GM18870 (cell line): ENCODE results near the gene ENTPD6.
"Not testable (repeated sequence)": the region's sequence is repeated elsewhere in the genome, so short reads cannot be mapped to it uniquely, and the experiment has no call there.

Experiments used
- ATAC-seq: cut with Tn5 transposase; IDR thresholded peaks from one replicate; pipeline ENCODE4 v1.9.1; 2021; ENCODE audit warnings: moderate library complexity; ENCODE audit not compliant: unreplicated experiment

ENTPD6 gene

DNA sequence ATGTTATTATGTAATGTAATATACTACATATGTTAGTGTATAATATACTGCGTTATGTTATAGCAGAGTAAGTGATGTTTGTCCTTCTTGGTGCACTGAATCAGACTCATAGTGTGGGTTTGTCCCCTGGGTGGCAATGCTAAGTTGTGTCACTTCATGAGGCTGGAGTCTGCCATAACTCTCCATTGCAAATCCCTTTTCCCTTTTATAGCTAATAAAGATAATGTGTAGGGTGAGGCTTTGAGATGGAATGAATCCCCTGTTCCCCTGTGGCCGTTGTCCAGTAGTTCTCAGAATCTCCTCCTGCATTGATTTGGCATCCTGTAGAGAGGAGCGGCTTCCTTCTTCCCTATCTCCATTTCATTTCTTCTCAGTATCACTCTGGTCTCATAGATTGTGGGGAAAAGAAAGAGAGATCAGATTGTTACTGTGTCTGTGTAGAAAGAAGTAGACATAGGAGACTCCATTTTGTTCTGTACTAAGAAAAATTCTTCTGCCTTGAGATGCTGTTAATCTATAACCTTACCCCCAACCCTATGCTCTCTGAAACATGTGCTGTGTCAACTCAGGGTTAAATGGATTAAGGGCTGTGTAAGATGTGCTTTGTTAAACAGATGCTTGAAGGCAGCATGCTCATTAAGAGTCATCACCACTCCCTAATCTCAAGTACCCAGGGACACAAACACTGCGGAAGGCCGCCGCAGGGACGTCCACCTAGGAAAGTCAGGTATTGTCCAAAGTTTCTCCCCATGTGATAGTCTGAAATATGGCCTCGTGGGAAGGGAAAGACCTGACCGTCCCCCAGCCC lies 45.5 kb downstream of the ENTPD6 start:
- ATAC-seq, result not testable (repeated sequence)

GRCh38 chr20:25241659-25241955 lies 46.1 kb downstream of the ENTPD6 start:
- ATAC-seq, result not testable (repeated sequence)

DNA sequence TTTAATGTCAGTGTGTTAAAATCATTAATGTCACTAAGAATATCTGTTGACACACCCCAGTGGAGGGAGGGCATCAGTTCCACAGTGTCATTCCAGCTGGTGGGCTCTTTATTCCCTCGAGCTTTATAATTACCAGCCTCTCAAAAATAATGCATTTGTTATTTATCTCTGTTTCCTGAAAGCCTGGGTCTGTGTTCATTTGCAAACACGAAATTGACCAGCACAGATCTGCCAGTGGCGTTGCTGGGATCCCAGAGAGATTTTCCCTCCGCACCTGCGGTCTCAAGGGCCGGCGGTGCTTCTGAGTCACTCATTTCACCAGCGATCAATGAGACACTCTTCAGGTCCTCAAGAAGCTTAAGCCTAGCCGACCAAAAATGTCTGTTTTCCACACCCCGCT lies 46.7 kb downstream of the ENTPD6 start:
- no peak for ATAC-seq

- no peak for ATAC-seq
Observed at GRCh38 chr20:25243416-25243979, 48.0 kb downstream of the ENTPD6 start.

DNA sequence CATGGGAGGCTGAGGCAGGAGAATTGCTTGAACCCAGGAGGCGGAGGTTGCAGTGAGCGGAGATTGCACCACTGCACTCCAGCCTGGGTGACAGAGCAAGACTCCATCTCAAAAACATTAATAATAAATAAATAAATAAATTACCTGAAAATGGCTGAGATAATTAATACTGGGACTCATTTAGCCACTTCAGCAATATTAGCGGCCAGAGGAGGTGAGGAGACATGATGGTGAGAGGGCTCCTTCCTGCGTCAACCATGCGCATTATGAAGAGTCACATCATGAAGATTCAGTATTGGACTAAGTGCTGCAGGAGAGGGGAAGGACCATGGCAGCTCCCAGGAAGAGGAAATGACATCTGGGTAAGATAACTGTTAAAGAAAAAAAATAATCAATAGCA lies 49.5 kb downstream of the ENTPD6 start:
- ATAC-seq, result no peak

DNA sequence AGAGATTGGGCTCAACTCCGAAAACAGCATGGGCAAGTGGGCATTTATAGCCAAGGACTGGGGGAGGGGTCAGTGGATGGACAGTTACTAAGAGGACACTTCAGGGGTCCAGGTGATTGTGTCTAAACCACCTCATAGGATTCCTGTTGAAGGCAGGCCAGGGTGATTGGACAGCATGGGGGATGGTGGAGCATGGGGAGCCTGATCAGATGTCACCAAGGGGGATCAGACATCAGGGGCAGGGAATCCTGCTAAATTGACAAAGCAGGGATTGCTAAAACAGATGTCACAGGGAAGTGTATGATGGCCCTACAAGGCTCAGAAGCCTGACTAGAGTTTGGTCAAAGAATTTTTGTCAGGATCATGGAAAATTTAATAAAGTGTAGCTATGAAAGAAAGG lies 49.9 kb downstream of the ENTPD6 start:
- no peak for ATAC-seq

- ATAC-seq, result no peak
Observed at GRCh38 chr20:25246182-25246999, 50.9 kb downstream of the ENTPD6 start.

DNA sequence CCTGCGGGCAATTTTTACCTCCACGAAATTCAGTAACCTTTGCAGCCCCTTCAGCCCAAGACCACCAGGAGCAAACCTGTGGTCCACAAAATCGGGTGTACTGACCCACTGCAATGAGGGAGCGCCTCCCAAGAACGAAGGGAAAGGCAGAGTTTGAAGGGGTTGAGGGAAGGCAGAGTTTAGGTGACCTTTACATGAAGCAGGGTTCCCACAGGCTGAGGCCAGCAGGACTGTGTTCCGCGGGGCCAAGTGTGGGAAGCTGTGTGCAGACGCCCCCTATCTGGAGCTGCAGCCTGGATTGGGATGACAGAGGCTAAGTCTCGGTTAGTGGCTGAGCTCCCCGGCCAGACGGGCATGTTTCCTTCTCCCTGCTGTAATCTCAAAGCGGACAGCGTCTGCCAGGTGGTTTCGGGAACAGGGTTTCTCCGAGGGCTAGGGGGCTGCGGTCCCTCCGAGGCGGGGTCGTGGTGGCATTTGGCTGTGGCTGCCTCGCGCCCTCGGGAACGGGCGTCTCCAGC lies 51.5 kb downstream of the ENTPD6 start:
- no peak for ATAC-seq

- ATAC-seq, result peak; percentile 38
Observed at GRCh38 chr20:25247518-25247955, 52.0 kb downstream of the ENTPD6 start.

- ATAC-seq, result peak; percentile 47
Observed at GRCh38 chr20:25247956-25248785, 52.7 kb downstream of the ENTPD6 start, which contains the start of gene PYGB. Gene PYGB (plus strand): TSS chr20:25248085. CDS start chr20:25248179, 94 bp downstream.

DNA sequence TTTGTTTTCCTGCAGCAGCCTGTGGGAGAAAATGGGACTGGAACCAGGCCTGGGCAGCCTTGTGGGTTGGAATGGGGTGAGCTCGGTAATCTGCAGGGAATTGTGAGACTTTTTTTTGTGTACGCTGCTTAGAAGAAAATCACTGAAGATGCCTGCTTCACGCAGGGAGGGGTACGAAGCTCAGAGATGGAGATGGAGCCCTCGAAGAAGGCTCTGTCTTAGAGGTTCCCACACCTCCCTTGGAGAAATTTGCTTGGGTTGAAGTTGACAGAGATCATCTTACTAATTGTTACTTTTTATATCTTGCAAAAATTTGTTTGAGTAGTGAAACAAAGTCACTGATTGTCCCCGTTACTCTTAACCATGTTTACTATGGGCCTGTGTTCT lies 53.3 kb downstream of the ENTPD6 start:
- ATAC-seq, result no peak

DNA sequence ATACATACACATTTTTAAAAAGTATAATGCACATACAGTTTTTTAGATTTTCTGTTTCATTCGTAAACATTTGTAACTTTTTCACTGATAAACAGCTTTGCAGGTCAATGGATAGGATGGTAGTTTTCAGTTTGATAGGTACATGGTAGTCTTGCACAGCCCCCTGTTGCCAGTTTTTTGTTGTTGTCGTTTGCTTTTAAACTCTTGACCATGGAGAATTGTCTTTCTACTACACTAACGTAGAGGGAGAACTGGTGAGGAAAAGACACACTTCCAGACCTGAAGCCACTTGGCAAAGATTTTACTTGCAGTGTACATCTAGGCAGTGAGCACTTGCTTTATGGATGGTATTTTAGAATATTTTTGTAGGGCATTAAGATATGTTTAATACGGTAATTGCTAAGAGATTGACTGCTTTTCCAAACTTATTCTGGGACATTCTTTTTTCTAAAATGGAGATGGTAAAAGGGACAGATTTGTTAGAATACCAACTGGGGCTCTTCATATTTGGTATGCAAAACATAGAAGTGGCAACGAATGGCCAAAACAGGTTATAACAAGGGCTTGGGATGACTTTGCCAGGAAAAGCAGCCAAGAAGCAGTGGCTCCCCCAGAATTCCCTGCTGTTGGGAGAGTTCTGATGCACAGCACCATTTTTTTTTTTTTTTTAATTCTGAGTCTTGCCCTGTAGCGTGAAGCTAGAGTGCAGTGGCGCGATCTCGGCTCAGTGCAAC lies 53.9 kb downstream of the ENTPD6 start:
- no peak for ATAC-seq

- ATAC-seq, result no peak
Observed at GRCh38 chr20:25250508-25250907, 55.0 kb downstream of the ENTPD6 start.

DNA sequence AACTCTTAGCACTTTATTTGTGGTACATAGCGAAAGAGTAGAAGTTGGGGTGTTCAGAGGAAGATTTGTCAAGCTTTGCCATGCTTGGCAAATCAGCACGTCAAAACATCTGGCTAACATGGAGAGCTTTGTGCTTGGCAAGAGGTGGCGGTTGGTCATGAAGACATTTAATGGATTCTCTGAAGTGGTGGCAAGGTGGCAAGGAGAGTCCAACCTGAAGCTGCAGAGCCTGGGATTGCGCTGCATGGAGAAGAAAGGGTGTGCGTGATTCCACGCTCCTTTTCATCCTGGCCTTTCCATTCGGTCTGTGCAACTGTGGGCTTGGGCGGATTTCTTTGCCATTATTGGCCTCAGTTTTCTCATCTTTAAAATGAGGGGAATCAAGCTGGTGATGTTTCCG lies 55.5 kb downstream of the ENTPD6 start:
- ATAC-seq, result no peak

- ATAC-seq, result no peak
Observed at GRCh38 chr20:25251558-25251957, 56.0 kb downstream of the ENTPD6 start.

DNA sequence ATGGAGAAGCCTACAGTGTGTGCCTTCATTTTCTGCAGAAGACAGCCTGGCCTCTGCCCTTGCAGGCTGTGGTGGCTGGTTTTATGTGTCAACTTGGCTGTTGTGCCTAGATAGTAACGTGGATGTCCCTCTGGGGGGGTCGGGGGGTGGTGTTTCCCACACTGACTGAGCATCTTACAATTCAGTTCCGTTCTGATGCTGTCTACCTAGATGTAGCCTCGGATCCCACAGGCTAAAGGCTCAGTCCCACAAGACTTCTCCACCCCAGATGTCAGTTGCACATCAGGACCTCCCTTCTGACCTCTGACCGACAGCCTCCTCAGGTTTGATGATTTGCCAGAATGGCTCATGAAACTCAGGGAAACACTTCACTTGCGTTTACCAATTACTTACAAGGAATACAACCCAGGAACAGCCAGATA lies 56.7 kb downstream of the ENTPD6 start:
- no peak for ATAC-seq

GRCh38 chr20:25252686-25253421 lies 57.3 kb downstream of the ENTPD6 start:
- no peak for ATAC-seq

DNA sequence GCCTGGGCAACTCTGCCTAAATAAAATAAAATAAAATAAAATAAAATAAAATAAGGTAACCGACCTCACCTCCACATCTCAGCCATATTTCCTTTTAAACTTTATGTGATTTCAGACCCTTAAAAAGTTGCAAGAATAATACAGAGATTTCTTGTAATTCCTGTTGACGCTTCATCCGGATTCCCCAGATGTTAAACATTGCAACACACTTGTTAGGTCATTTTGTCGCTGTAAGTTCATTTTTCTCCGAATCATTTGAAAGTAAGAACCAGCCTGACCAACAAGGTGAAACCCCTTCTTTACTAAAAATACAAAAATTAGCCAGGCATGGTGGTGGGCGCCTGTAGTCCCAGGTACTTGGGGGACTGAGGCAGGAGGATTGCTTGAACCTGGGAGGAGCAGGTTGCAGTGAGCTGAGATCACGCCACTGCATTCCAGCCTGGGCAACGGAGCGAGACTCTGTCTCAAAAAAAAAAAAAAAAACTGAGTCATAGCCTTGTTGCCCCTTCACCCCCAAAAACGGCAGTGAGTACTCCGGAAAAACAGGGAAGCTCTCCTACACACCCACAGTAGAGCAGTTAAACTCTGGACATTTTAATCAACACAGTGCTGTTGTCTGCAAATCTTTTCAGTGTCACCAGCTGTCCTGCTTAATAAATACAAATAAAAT lies 58.2 kb downstream of the ENTPD6 start:
- no peak for ATAC-seq

- ATAC-seq, result no peak
Observed at GRCh38 chr20:25254571-25254970, 59.1 kb downstream of the ENTPD6 start.
